ENCODE data around the gene TTC39B.
"Not testable (repeated sequence)": the region's sequence is repeated elsewhere in the genome, so short reads cannot be mapped to it uniquely, and the experiment has no call there.

Gene TTC39B

DNA sequence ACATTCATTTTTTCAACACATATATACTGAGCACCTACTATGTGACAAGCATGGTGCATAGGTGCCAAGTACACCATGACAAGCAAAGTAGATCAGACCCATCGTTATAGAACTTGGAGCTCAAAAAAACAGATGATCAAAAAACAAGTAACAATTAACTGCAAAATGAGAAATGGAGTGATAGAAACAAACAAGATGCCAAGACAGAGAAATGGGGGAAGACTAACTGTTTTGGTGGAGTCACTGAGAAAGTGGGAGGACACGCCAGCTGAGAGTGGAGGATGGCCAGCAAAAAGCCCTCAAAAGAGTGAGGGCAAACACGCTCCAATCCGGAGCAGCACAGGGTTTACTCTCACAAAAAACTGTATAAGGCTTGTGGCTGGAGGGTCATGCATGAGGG, 50.6 kb downstream of the TTC39B start:
- DNase-seq: no peak

DNA sequence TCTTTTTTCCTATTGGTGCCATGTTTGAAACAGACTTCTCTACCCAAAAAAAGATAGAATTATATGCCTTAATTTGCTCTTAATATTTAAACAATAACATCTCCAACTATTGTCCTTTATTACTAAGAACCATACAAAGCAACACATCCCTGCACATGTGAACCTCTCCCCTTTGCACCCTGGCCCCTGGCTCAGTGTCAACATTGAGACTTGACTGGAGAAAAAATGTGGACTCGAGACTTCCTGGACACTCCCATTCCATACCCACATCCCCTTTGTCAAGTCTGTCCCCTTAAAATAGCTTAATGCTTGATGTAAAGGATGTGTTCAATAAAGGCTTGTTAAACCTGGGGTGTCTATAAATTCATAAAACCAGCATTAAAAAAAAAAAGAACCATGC, 53.2 kb downstream of the TTC39B start:
- no peak for DNase-seq

DNA sequence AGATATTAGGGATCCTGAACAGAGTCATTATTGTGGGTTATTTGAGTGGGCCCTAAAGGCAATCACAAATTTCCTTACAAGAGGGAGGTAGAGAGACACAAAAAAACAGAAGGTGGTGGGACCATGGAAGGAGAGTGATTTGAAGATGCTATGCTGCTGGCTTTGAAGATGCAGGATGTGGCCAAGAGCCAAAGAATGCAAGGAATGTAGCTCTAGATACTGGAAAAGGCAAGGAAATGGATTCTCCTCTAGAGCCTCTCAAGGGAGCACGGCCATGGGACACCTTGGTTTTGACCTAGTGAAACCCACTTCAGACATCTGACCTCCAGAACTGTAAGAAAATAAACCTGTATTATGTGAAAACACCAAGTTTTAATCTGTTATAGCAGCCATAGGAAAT, 53.8 kb downstream of the TTC39B start:
- DNase-seq: no peak

DNA sequence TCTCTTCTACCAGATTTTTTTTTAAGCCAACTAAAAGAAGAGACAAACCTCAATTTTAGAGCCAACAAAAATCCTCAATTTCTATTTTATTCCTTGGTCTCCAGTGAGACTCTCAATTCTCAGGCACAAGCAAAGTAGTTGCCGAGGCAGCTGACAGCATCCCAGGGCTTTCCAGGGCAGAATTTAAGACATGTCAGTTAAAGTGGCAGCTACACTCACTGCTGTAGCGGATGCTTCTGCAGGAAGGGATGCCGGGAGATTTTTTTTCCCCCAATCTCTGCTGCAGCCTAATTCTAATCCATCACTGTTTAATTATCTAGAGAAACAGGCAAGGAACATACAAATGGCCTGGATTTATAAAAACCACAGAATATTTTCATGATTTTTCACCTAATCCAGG, 57.0 kb downstream of the TTC39B start:
- DNase-seq: no peak

DNA sequence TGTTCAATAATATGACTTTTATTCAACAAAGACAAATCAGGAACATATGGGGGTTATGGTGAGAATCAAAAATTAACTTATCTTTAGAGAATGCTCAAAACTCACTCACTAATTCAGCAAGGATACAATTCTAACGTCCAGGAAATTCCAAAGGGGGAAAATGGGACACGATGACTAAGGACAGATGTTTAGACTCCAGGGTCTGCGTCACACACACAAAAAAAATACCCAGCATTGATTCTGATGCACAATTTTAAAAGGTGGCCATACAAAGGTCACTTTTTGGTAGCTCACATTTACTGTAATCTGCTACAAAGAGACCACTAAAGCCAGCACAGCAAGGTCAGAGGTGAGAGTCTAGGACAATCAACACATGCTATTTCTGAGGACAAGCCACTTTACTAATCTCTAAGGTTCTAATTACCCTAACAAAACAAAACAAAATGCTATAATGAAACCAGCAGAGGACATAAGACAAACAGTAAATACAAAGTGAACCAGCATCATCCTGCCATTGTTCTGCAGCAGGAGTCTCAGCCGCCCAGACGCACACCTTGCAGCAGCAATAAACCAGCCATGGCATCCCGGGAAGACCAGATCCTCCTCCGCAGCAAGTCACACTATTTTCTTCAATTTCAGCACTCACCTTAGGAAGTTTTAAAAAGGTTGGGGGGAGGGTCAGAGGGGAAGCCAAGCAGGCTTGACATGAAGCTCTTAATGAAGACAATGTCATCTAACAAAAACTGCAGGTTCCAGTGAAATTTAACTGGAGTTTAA, 57.8 kb downstream of the TTC39B start:
- DNase-seq: no peak

DNA sequence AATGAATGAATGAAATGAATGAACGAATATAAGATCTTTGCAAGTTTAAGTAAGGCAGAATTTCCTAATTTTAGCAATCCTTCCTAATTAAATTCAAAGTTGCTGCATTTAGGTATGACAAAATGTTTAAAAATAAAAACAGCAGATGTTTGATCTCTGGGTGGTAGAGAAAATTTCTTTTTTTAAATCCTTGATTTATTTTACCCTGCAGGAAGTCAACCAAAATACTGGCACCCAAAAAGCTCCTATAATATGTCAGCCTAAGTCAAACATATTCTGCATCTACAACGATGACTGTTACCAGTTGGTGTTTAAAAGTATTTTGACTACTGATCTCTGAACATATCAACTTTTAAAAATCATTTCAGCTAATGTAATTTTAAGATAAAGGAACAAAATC, 58.4 kb downstream of the TTC39B start:
- DNase-seq: no peak

DNA sequence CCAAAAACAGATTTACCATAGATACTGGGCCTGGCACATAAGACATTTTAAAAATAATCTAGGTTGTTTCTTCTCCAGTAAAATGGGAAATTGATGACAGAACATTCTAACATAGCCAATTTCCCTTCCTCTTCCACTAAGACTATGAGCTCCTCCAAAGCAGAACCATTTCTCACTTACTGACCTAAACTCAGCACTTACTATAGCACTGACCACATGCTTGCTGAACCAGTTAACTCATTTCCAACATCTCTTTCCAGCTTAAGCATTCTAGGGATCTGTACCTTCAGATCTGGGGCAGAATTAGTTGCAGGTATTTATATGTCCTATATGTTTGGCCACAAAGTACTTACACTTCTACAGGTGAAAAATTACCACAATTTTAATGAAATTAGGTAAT, 58.9 kb downstream of the TTC39B start:
- no peak for DNase-seq

DNA sequence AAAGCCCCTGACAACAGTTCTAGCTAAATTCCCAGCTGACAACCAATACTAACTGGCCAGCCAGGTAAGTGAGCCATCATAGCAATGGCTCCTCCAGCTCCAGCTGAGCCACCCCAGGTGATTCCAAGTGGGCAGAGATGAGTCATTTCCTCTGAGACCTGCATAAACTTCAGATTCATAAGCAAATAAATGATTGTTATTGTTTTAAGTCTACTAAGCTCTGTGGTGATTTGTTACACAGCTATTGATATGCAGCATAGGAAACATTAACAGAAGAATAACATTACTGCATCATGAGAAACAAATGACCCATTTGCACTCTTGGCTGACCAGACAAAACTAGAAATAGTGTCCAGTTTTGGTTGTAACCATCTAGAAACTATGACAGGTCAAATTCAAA, 60.3 kb downstream of the TTC39B start:
- no peak for DNase-seq

DNA sequence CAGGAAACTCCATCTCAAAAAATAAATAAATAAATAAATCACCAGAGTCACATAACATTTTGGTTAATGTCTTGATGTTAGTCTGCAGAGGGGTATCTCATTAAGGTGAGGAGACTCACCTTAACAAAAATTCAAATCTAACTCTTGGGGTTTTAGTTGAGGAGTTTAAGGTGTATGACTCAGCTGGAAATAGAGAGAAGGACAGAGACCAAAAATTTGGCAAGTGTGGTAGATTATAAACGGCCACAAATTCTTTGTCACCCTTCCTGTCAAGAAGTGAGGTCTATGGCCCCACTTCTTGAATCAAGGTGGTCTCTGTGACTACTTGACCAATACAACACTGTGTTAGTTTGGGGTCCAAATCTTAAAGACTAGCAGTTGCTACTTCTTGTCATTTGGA, 60.8 kb downstream of the TTC39B start:
- no peak for DNase-seq

DNA sequence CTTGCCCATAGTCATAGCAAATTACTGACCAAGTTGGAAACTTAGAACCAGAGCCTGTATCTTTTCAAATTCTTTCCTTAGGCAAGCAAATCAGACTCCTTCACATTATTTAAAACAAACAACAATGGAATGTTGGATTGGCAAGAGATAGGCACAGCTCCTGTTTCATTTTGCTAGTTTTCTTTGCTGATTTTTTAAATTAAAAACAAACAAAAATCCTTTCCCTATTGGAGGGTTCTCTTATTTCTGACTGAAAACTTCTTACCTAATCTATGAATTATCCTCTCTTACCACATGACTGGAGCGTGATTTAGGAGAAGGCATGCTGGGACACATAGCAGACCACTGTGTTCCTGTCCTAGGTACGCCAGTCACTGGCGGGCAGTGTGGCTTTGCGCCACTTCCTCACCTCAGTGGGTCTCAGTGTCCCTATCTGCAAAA, 63.0 kb downstream of the TTC39B start:
- no peak for DNase-seq

DNA sequence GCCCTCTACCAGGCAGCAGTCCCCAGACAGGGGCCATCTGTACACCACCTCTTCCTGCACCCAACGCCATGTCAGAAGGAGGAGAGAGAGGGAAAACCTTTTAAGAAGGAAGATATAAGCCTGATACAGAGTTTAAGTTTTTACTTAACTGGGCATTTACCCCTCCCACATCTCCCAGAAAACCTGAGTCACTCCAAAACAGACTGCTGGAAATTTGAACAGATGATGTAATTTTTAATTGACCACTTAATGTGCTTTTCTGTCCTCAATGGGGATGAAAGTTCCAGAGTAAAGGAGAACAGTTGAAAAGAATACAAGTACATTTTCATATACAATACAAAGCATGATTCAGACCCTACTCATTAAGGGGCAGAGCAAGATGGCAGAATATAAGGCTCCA, 63.9 kb downstream of the TTC39B start:
- no peak for DNase-seq

DNA sequence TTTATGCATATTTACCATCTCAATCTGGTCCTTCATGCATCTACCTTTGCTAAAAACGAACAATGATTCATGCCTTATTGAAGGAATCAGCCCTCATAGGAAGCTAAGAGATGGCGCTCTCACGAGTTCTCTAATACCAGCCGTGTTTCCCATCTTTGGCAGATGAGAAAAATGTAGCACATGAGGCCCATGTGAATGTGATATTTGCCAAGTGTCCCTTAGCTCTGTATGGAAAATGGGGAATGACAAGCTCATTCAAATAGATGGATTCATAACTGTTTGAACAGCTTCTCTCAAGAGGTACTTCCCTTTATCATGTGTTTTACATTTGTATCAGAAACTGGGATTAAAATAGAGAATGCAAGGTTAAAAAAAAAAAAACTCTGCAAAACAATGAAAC, 66.1 kb downstream of the TTC39B start:
- no peak for DNase-seq

DNA sequence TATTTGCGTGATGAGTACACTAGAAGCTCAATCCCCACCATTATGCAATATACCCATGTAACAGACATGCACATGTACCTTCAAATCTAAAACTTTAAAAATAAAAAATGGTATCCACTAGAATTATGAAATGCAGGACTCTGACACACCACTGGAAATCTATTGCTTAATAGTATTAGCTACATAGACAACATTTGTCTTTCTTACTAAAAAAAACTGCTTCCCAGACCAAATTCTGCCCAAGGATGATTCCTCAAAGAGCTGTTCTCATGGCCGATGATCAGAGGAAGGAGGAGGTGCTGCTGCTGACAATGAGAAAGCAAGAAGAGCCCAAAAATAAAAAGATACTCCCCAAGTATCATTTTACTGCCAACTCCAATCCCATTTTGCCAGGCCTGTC, 67.2 kb downstream of the TTC39B start:
- no peak for DNase-seq

DNA sequence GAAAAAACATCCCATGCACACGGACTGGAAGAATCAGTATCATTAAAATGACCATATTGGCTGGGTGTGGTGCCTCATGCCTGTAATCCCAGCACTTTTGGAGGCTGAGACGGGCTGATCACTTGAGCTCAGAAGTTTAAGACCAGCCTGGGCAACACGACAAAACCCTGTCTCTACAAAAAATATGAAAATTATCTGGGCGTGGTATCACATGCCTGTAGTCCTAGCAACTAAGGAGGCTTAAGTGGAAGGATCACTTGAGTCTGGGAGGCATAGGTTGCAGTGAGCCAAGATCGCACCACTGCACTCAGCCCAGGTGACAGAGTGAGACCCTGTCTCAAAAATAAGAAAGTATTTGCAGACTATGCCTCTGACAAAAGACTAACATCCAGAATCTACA, 68.4 kb downstream of the TTC39B start:
- no peak for DNase-seq

DNA sequence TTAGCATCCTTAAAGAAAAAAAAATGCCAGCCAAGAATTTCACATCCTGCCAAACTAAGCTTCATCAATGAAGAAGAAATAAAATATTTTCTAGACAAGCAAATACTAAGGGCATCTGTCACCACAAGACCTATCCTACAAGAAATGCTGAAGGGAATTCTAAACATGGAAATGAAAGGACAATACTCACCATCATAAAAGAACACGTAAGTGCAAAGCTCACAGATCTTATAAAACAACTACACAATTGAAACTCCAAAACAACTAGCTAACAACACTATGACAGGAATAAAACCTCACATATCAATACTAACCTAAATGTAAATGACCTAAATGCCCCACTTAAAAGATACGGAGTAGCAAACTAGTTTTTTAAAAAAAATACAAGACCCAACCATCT, 71.4 kb downstream of the TTC39B start:
- no peak for DNase-seq

DNA sequence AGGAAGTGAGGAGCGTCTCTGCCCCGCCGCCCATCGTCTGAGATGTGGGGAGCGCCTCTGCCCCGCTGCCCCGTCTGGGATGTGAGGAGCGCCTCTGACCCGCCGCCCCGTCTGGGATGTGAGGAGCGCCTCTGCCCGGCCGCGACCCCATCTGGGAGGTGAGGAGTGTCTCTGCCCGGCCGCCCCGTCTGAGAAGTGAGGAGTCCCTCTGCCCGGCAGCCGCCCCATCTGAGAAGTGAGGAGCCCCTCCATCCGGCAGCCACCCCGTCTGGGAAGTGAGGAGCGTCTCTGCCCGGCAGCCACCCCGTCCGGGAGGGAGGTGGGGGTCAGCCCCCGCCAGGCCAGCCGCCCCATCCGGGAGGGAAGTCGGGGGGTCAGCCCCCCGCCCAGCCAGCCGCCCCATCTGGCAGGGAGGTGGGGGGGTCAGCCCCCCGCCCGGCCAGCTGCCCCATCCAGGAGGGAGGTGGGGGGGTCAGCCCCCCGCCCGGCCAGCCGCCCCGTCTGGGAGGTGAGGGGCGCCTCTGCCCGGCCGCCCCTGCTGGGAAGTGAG, 73.0 kb downstream of the TTC39B start:
- not testable (repeated sequence) for DNase-seq

DNA sequence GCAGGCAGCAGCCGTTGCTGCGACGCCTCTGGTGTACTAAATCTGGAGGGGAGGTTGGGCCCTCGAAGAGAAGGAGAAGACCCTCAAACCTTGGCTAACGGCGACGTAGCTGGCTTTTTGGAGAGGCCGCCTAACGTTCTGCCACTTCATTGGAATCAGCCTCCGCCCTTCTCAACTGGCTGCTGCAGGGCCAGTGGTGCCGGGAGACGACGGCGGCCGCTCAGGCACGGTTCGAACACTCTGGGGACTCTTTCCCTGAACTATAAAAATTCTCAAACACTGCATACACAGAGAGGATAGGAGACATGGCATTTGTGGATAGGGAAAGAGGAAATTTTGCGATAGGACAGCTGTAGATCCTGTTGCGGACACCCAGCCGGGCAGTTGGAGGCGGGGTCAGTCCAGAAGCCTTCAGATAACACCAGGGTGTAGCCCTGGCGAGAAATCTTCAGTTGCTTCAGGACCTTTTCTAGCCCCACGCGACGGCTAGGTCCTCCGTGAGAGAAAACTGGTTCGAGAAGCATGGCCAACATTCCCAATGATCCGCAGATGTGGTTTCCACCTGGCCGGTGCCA, 74.2 kb downstream of the TTC39B start:
- not testable (repeated sequence) for DNase-seq

DNA sequence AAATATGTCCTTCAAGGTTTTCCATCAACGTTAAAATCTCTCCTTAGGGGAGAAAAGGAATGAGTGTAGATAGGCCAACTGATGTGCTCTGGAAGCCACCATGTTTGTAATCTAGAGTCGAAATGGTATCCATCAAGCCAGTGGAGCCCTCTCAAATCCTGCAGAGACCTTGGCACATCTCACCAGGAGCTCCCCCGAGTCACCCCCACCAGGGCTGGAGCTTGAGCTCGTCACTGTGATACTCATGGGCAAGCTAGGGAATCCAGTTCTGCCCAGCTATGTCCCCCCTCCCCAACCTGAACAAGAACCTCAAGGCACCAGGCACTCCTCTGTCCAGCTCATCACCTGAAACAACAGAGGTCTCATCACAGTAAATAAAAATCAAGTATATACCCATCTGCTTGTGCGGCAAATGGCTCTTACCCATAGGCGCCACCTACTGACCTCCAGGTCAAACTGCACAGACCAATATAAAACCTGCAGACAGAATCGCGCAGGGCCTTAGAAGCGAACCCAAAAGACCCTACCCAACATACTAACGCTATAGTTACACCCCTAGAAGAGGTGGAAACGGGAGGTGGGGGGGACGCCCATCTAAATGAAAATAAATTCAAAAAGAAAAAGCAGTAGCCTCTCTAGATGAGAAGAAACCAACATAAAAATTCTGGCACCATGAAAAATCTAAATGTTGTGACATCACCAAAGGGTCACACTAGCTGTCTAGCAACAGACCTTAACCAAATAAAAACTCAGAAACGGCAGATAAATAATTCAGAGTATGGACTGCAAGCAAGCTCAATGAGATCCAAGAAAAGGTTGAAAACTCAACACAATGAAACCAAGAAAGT, 75.0 kb downstream of the TTC39B start:
- DNase-seq: no peak

DNA sequence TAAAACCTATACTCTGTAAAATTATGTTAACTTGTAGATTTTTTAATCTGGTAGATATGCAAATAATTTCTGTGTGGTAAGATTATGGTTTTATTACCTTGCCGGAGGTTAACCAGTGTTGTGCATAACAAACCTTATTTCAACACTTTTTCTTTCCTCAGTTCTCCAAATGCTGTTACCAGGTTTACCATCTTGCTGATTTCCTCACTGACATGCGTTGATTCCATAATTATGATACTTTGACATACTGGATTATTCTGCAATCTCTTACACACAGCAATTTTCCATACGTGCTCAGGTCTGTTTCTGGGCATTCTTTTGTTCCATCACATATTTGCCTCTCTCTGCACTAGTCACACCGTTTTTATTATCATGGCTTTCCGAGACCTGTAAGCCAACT, 77.6 kb downstream of the TTC39B start:
- DNase-seq: no peak

DNA sequence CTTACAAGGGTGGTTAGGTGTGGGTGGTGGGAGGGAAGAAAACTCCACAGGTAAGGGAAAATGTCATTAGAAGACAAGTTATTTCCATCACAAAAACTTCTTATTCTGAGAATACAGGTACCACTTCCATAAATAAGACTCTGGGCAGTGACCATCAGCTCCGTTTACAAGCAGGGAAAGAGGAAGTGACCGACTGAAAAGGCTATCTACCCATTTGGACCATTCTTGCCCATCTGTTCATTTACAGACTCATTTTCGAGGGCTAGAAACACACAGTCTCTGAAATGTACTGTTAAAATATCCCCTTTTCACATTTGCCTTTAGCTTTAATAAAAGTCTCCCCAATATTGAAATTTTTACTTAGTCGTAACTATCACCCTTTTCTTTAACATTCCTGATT, 79.5 kb downstream of the TTC39B start:
- no peak for DNase-seq

DNA sequence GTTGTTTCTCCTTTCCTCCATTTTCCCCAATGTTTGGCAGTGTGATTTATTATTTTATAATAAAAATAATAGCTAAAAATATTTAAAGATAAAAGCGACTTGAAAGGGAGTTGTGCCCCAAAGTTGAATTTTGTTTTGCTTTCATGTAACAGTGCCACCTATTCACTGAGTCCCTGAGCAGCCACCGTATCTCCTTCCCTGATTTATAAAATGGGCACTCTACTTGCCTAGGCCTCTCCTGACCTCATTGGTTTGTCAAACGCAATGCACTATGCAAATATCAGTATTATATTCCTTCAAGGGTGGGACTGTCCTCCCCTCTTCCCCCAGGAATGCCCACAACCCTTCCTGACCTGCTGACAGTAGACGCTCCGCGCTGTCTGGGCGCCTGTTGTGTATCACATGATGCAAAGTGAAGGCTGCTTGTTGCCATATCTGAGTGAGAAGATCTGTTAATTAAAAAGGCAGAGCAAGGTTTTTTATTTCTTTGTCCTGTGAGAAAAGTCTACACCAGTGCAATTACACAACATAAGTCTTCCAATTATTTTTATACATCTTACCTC, 81.4 kb downstream of the TTC39B start:
- DNase-seq: no peak

DNA sequence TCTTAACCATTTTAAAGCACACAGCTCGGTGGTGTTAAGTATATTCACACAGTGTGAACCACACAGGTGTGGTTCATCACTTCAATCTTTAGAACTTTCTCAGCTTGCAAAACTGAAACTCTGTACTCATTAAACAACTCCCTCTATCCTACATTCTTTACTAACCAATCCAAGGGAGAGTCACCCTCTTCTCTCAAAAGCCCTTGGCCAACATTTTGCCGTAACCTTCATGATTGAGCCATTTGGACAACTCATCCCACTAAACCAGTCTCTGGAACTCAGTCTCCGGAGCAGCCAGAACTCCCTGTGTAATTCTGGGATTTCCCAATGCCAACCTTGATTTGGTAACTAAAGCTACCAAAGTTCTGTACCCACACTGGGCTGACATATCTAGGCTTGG, 84.7 kb downstream of the TTC39B start:
- no peak for DNase-seq

DNA sequence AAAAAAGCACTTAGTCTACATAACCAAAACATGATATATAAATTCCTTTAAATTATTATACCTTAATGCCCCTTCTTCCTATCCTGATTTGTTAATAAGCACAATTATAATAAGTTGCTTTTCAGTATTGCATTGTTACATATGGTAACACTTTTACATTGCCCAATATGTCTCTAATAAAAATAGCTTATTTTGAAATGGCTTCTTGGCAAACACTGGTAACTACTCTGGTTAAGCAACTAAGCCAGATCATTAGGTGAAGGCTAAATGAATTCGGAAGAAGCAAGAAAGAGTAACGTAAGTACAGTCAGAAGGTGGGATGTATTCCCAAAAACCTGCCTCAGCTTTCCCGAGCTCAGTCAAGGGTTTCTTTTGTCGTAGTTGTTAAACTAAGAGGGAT, 85.3 kb downstream of the TTC39B start:
- no peak for DNase-seq
